HepG2 (cell line): ENCODE results near the gene NOSTRIN. TPM values are rescaled to one million over a fixed set of nuclear protein-coding genes. Genes with fewer than 3 reads are reported as not detected.

Source experiments
- ATAC-seq: fragments of 200-7000 bp; cut with Tn5 transposase; 3 replicates; pipeline ENCODE4 v1.9.1; 2020; ENCODE audit warnings: mild to moderate bottlenecking, moderate library complexity
- BruUV-seq: library from RNA; stranded (reverse); fragments of 400-500 nt; replicated peaks from 2 replicates; lab custom pipeline; 2021; lab: Mats Ljungman, UMichigan
- CTCF ChIA-PET: fragments of 300-600 bp; formaldehyde crosslinking; extraction: SDS; loops from one replicate; lab custom pipeline; 2021; ENCODE audit warnings: low total read pairs, inconsistent platforms, low intra/inter-chr PET ratio; lab: Yijun Ruan, JAX
- POLR2A ChIA-PET: fragments of 350-600 bp; sonication (Branson Sonifier 250); formaldehyde crosslinking; loops from one replicate; lab custom pipeline; 2020; ENCODE audit warnings: antibody characterized with exemption, inconsistent platforms; lab: Yijun Ruan, JAX
- DNase-seq: peaks from one replicate; pipeline ENCODE4 v3.0.0-alpha.2; 2015; ENCODE audit warnings: low spot score
- FAIRE-seq: peaks from 3 replicates; lab custom pipeline; 2011; peaks lifted over from hg19 to GRCh38; lab: Jason Lieb, UNC
- H2AFZ ChIP-seq: one replicate; pipeline ENCODE4 v1.6.1; 2011; ENCODE audit warnings: low read length, inconsistent platforms
- H3K27ac ChIP-seq: fragments of 300-600 bp; 3 replicates; pipeline ENCODE4 v1.8.0; 2011; ENCODE audit warnings: mixed run types, mild to moderate bottlenecking, mixed read lengths, low read length, inconsistent platforms; ENCODE audit not compliant: insufficient read depth; ENCODE audit errors: extremely low read length
- H3K27me3 ChIP-seq, 2 experiments: fragments of 200-600 bp in 1 of 2; 2 replicates in 1 of 2; 3 replicates in 1 of 2; pipeline versions ENCODE4 v1.6.0 to v1.8.0; 2011; ENCODE audit warnings: low read length in 2 of 2, mild to moderate bottlenecking in 2 of 2, moderate library complexity in 2 of 2, inconsistent platforms in 1 of 2; ENCODE audit not compliant: insufficient read depth in 2 of 2, control insufficient read depth in 1 of 2
- H3K36me3 ChIP-seq, 2 experiments: fragments of 200-600 bp in 1 of 2; replicated peaks in 1 of 2; 2 replicates in 1 of 2; 3 replicates in 1 of 2; pipeline versions ENCODE4 v1.5.1 to v1.8.0; 2011; ENCODE audit warnings: low read length in 2 of 2, inconsistent platforms in 1 of 2; ENCODE audit not compliant: insufficient read depth in 2 of 2, control insufficient read depth in 1 of 2
- H3K4me1 ChIP-seq: 2 replicates; pipeline ENCODE4 v1.5.1; 2012; ENCODE audit warnings: low read length, inconsistent platforms; ENCODE audit not compliant: insufficient read depth
- H3K4me2 ChIP-seq: 2 replicates; pipeline ENCODE4 v1.6.0; 2011; ENCODE audit warnings: low read depth, low read length, inconsistent platforms
- H3K4me3 ChIP-seq, 3 experiments: fragments of 200-600 bp in 1 of 3; sonication (generic), shearing (Covaris generic) in 1 of 3; replicated peaks in 1 of 3; 2 replicates each; pipeline ENCODE4 v1.5.1; 2011 to 2016; ENCODE audit warnings: low read length in 3 of 3, inconsistent platforms in 2 of 3, low read depth in 2 of 3, mild to moderate bottlenecking in 2 of 3, control low read depth in 1 of 3, mixed read lengths in 1 of 3; ENCODE audit not compliant: insufficient read depth in 1 of 3
- H3K79me2 ChIP-seq: one replicate; pipeline ENCODE4 v1.6.1; 2011; ENCODE audit warnings: low read length, inconsistent platforms; ENCODE audit not compliant: insufficient read depth
- H3K9ac ChIP-seq: 2 replicates; pipeline ENCODE4 v1.6.0; 2011; ENCODE audit warnings: mild to moderate bottlenecking, low read depth, low read length, inconsistent platforms; ENCODE audit not compliant: insufficient read depth
- H3K9me3 ChIP-seq: 2 replicates; pipeline ENCODE4 v1.5.1; 2012; ENCODE audit warnings: mild to moderate bottlenecking, low read length
- H4K20me1 ChIP-seq: 2 replicates; pipeline ENCODE4 v1.6.0; 2011; ENCODE audit warnings: inconsistent platforms, mild to moderate bottlenecking, low read length, moderate library complexity; ENCODE audit not compliant: insufficient read depth
- ZNF629 ChIP-seq: sonication (generic); formaldehyde crosslinking; conservative IDR thresholded peaks from 2 replicates; pipeline ENCODE4 v1.5.0; 2020; ENCODE audit warnings: missing genetic modification reagents
- WGBS: methylation state at CpG from one replicate; pipeline ENCODE4 v1.1.6; 2017; ENCODE audit warnings: low lambda C conversion rate; 5-methylcytosine and 5-hydroxymethylcytosine counted together
- in situ Hi-C: cut with HindIII; loops from 2 replicates; pipeline ENCODE4 v1.10.0; 2017; ENCODE audit warnings: low pct_unique_long_range_greater_than_20kb; ENCODE audit not compliant: extremely low pct_ligation_motif_present
- intact Hi-C: fragments of 100-400 bp; cut with micrococcal nuclease; formaldehyde crosslinking; loops from one replicate; pipeline ENCODE4 v1.10.0; 2022; ENCODE audit not compliant: unreplicated experiment
- polyA plus RNA-seq, 8 experiments: library from polyadenylated mRNA; depleted of rRNA in 3 of 8; stranded (reverse) in 7 of 8; unstranded in 1 of 8; fragments of >200 nt; fragmentation: Illumina TruSeq in 4 of 8; extraction: Trizol in 4 of 8; gene quantifications; 2 replicates each; pipeline versions ENCODE4 v1.2.1 to v1.2.3, GENCODE V29; 2011 to 2016; ENCODE audit warnings: low read depth in 4 of 8, missing spikeins in 1 of 8, mixed read lengths in 1 of 8; ENCODE audit not compliant: insufficient read depth in 1 of 8
- total RNA-seq, 5 experiments: library from RNA; depleted of rRNA; stranded (reverse); fragments of >200 nt; fragmentation: Illumina TruSeq; extraction: Trizol; gene quantifications; 2 replicates each; pipeline ENCODE4 v1.2.3, GENCODE V29; 2016; ENCODE audit warnings: low read depth in 1 of 5
- TF ChIP-seq, protein P1 (sequence below), 2 experiments: fragments of 450-650 bp in 1 of 2; sonication (generic) in 1 of 2; formaldehyde crosslinking in 1 of 2; IDR thresholded peaks; 2 replicates each; pipeline versions ENCODE4 v1.6.1 to v1.8.0; 2016 to 2022; ENCODE audit warnings: antibody characterized with exemption in 1 of 2, mild to moderate bottlenecking in 1 of 2, missing genetic modification reagents in 1 of 2

Gene NOSTRIN
- total and polyA plus RNA-seq, 2 of the 13 experiments (the other 11 are each of a cell fraction or from before 2014, with no cell fraction given): 0.22 TPM

- in situ Hi-C loops: loop anchor here (25.0 kb wide), 1 partner anchor 767 kb away; no protein-coding TSS in a partner anchor
These were observed 101.5 kb downstream of the NOSTRIN start for GRCh38 chr2:168903888-168904287.

More at GRCh38 chr2:168903888-168904287, 101.5 kb downstream of the NOSTRIN start:
- Histone ChIP-seq H3K4me2 (no peak overlapping the region), H3K9ac (no peak overlapping the region), H3K79me2 (no peaks in the 10 kb centered on the region), H4K20me1 (no peaks in the 10 kb centered on the region), H3K36me3 (no peaks in the 10 kb centered on the region), H3K9me3 (no peaks in the 10 kb centered on the region), H3K4me3 (no peak overlapping the region), H3K27ac (no peak overlapping the region), H3K4me1 (no peaks in the 10 kb centered on the region), H2AFZ (no peak overlapping the region), H3K27me3 (peaks cover 5 to 25% of the 10 kb centered on the region in 2 experiments)
- ChIA-PET POLR2A (no interaction called here), CTCF (no interaction called here)
- intact Hi-C loops: no loop called here
- no TSS peak for BruUV-seq
- TF ChIP-seq, protein P1, sequence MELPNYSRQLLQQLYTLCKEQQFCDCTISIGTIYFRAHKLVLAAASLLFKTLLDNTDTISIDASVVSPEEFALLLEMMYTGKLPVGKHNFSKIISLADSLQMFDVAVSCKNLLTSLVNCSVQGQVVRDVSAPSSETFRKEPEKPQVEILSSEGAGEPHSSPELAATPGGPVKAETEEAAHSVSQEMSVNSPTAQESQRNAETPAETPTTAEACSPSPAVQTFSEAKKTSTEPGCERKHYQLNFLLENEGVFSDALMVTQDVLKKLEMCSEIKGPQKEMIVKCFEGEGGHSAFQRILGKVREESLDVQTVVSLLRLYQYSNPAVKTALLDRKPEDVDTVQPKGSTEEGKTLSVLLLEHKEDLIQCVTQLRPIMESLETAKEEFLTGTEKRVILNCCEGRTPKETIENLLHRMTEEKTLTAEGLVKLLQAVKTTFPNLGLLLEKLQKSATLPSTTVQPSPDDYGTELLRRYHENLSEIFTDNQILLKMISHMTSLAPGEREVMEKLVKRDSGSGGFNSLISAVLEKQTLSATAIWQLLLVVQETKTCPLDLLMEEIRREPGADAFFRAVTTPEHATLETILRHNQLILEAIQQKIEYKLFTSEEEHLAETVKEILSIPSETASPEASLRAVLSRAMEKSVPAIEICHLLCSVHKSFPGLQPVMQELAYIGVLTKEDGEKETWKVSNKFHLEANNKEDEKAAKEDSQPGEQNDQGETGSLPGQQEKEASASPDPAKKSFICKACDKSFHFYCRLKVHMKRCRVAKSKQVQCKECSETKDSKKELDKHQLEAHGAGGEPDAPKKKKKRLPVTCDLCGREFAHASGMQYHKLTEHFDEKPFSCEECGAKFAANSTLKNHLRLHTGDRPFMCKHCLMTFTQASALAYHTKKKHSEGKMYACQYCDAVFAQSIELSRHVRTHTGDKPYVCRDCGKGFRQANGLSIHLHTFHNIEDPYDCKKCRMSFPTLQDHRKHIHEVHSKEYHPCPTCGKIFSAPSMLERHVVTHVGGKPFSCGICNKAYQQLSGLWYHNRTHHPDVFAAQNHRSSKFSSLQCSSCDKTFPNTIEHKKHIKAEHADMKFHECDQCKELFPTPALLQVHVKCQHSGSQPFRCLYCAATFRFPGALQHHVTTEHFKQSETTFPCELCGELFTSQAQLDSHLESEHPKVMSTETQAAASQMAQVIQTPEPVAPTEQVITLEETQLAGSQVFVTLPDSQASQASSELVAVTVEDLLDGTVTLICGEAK (IDR thresholded peaks at IDR 0.05): peak; percentile 90
- TF ChIP-seq, protein P1 (CRISPR knock-in tag; IDR thresholded peaks at IDR 0.05): no peak
- TF ChIP-seq ZNF629 (CRISPR knock-in tag): no peak
- ATAC-seq: no peak
- DNase-seq: no peak
- WGBS: 3% methylated on average over 2 of the region's 2 CpGs
- no peak for FAIRE-seq
